GM23338 (cell line): ENCODE data around the gene ELAVL3. TPM values are rescaled to one million over a fixed set of nuclear protein-coding genes. Genes with fewer than 3 reads are reported as not detected.

ENCODE experiments used
- ATAC-seq: fragments of 200-7000 bp; cut with Tn5 transposase; 3 replicates; pipeline ENCODE4 v1.9.1; 2020
- DNase-seq: peaks from one replicate; pipeline ENCODE4 v3.0.0-alpha.2; 2015; ENCODE audit warnings: low spot score
- H2AFZ ChIP-seq: fragments of 200-600 bp; sonication (generic); 2 replicates; pipeline ENCODE4 v1.8.0; 2016; ENCODE audit warnings: antibody characterized with exemption, mild to moderate bottlenecking, moderate library complexity
- H3F3A ChIP-seq: fragments of 200-600 bp; sonication (generic); replicated peaks from 2 replicates; pipeline ENCODE4 v1.8.0; 2017; ENCODE audit warnings: antibody characterized with exemption, mixed run types, low read depth
- H3K27ac ChIP-seq: fragments of 200-600 bp; sonication (generic); 2 replicates; pipeline ENCODE4 v1.6.1; 2016; ENCODE audit warnings: low read depth
- H3K27me3 ChIP-seq: fragments of 200-600 bp; sonication (generic); 2 replicates; pipeline ENCODE4 v1.8.0; 2016; ENCODE audit warnings: mild to moderate bottlenecking, mixed run types, moderate library complexity; ENCODE audit not compliant: insufficient read depth
- H3K36me3 ChIP-seq: fragments of 200-600 bp; sonication (generic); 2 replicates; pipeline ENCODE4 v1.8.0; 2016; ENCODE audit warnings: mild to moderate bottlenecking; ENCODE audit not compliant: insufficient read depth
- H3K4me1 ChIP-seq: fragments of 200-600 bp; sonication (generic); 2 replicates; pipeline ENCODE4 v1.8.0; 2016; ENCODE audit warnings: mild to moderate bottlenecking, moderate library complexity; ENCODE audit not compliant: insufficient read depth
- H3K4me2 ChIP-seq: fragments of 200-600 bp; sonication (generic); 2 replicates; pipeline ENCODE4 v1.7.1; 2017; ENCODE audit warnings: mixed run types
- H3K4me3 ChIP-seq: fragments of 200-600 bp; sonication (generic); 2 replicates; pipeline ENCODE4 v1.6.1; 2016; ENCODE audit warnings: mixed run types
- H3K79me2 ChIP-seq: fragments of 200-600 bp; sonication (generic); replicated peaks from 2 replicates; pipeline ENCODE4 v1.8.0; 2017; ENCODE audit warnings: mild to moderate bottlenecking; ENCODE audit not compliant: insufficient read depth
- H3K9me2 ChIP-seq: fragments of 200-600 bp; sonication (generic); 2 replicates; pipeline ENCODE4 v1.8.0; 2017; ENCODE audit not compliant: insufficient read depth
- H4K20me1 ChIP-seq: fragments of 200-600 bp; sonication (generic); replicated peaks from 2 replicates; pipeline ENCODE4 v1.8.0; 2017; ENCODE audit warnings: mild to moderate bottlenecking; ENCODE audit not compliant: insufficient read depth
- H3K27ac Mint-ChIP-seq: 2 replicates; pipeline ENCODE4 v1.8.0; 2020; ENCODE audit warnings: inconsistent platforms, mild to moderate bottlenecking, moderate library complexity, mixed read lengths
- H3K27me3 Mint-ChIP-seq: 3 replicates; pipeline ENCODE4 v1.8.0; 2022; ENCODE audit warnings: low read depth, mild to moderate bottlenecking, moderate library complexity, mixed read lengths, inconsistent platforms; ENCODE audit not compliant: insufficient read depth, poor library complexity
- H3K36me3 Mint-ChIP-seq: 3 replicates; pipeline ENCODE4 v1.8.0; 2021; ENCODE audit warnings: low read depth, mild to moderate bottlenecking, inconsistent platforms, moderate library complexity, mixed read lengths
- H3K4me1 Mint-ChIP-seq: 3 replicates; pipeline ENCODE4 v1.8.0; 2020; ENCODE audit warnings: mild to moderate bottlenecking, inconsistent platforms, mixed read lengths
- H3K4me3 Mint-ChIP-seq: 3 replicates; pipeline ENCODE4 v1.8.0; 2021; ENCODE audit warnings: moderate library complexity, mild to moderate bottlenecking, inconsistent platforms, mixed read lengths
- H3K9me3 Mint-ChIP-seq: 3 replicates; pipeline ENCODE4 v1.8.0; 2020; ENCODE audit warnings: moderate library complexity, mild to moderate bottlenecking, inconsistent platforms, mixed read lengths
- EZH2 ChIP-seq: fragments of 200-600 bp; sonication (generic); IDR thresholded peaks from one replicate; pipeline ENCODE4 v1.8.0; 2017; ENCODE audit warnings: antibody characterized with exemption, mild to moderate bottlenecking, low read depth; ENCODE audit not compliant: unreplicated experiment
- EZH2phosphoT487 ChIP-seq: fragments of 200-600 bp; sonication (generic); IDR thresholded peaks from one replicate; pipeline ENCODE4 v1.8.1; 2018; ENCODE audit warnings: antibody characterized with exemption; ENCODE audit not compliant: unreplicated experiment
- ZNF331 ChIP-seq: fragments of 250-450 bp; sonication (Bioruptor Pico); IDR thresholded peaks from 2 replicates; pipeline ENCODE4 v1.5.0; 2020; ENCODE audit warnings: low read depth, mild to moderate bottlenecking, moderate library complexity
- polyA plus RNA-seq: library from polyadenylated mRNA; unstranded; fragments of >200 nt; fragmentation: Nextera tagmentation; extraction: Ambion mirVana; gene quantifications from 2 replicates; pipeline ENCODE4 v1.2.1, GENCODE V29; 2016
- total RNA-seq: library from RNA; depleted of rRNA; stranded (reverse); fragments of >200 nt; shearing (Covaris generic); gene quantifications from 2 replicates; pipeline ENCODE4 v1.2.3, GENCODE V29; 2014
- TF ChIP-seq, protein P1 (sequence below): fragments of 250-450 bp; sonication (Bioruptor Pico); IDR thresholded peaks from 2 replicates; pipeline ENCODE4 v1.5.0; 2020; ENCODE audit warnings: mild to moderate bottlenecking, moderate library complexity
- TF ChIP-seq, protein P2 (sequence below), 2 experiments: fragments of 200-600 bp in 1 of 2; sonication (generic) in 1 of 2; conservative IDR thresholded peaks; 2 replicates each; pipeline versions ENCODE4 v1.5.1 to v1.6.1; 2016 to 2017; ENCODE audit warnings: antibody characterized with exemption in 2 of 2, low read depth in 2 of 2, mild to moderate bottlenecking in 2 of 2, moderate library complexity in 1 of 2

ELAVL3 gene
- total and polyA plus RNA-seq, 2 experiments from 2014 or later = 0.45 to 1.2 TPM

DNA sequence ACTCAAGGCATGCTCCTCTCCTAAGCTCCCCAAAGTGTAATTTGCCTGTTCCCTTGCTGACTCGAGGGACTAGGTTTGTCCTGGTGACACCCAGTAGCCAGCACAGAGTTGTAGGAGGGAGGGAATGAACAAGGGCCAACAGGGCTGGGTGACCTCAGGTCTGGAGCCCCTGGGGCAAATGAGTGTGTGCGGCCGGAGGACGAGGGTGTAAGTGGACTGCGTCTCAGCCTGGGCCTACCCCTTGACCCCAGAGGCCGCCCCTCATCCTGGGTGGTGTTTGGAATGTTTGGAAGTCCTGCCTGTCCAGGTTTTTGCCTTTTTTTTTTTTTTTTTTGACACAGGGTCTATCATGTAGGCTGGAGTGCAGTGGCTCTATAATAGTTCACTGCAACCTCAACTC lies 26.1 kb upstream of the ELAVL3 start (continued):
- TF ChIP-seq, protein P1, sequence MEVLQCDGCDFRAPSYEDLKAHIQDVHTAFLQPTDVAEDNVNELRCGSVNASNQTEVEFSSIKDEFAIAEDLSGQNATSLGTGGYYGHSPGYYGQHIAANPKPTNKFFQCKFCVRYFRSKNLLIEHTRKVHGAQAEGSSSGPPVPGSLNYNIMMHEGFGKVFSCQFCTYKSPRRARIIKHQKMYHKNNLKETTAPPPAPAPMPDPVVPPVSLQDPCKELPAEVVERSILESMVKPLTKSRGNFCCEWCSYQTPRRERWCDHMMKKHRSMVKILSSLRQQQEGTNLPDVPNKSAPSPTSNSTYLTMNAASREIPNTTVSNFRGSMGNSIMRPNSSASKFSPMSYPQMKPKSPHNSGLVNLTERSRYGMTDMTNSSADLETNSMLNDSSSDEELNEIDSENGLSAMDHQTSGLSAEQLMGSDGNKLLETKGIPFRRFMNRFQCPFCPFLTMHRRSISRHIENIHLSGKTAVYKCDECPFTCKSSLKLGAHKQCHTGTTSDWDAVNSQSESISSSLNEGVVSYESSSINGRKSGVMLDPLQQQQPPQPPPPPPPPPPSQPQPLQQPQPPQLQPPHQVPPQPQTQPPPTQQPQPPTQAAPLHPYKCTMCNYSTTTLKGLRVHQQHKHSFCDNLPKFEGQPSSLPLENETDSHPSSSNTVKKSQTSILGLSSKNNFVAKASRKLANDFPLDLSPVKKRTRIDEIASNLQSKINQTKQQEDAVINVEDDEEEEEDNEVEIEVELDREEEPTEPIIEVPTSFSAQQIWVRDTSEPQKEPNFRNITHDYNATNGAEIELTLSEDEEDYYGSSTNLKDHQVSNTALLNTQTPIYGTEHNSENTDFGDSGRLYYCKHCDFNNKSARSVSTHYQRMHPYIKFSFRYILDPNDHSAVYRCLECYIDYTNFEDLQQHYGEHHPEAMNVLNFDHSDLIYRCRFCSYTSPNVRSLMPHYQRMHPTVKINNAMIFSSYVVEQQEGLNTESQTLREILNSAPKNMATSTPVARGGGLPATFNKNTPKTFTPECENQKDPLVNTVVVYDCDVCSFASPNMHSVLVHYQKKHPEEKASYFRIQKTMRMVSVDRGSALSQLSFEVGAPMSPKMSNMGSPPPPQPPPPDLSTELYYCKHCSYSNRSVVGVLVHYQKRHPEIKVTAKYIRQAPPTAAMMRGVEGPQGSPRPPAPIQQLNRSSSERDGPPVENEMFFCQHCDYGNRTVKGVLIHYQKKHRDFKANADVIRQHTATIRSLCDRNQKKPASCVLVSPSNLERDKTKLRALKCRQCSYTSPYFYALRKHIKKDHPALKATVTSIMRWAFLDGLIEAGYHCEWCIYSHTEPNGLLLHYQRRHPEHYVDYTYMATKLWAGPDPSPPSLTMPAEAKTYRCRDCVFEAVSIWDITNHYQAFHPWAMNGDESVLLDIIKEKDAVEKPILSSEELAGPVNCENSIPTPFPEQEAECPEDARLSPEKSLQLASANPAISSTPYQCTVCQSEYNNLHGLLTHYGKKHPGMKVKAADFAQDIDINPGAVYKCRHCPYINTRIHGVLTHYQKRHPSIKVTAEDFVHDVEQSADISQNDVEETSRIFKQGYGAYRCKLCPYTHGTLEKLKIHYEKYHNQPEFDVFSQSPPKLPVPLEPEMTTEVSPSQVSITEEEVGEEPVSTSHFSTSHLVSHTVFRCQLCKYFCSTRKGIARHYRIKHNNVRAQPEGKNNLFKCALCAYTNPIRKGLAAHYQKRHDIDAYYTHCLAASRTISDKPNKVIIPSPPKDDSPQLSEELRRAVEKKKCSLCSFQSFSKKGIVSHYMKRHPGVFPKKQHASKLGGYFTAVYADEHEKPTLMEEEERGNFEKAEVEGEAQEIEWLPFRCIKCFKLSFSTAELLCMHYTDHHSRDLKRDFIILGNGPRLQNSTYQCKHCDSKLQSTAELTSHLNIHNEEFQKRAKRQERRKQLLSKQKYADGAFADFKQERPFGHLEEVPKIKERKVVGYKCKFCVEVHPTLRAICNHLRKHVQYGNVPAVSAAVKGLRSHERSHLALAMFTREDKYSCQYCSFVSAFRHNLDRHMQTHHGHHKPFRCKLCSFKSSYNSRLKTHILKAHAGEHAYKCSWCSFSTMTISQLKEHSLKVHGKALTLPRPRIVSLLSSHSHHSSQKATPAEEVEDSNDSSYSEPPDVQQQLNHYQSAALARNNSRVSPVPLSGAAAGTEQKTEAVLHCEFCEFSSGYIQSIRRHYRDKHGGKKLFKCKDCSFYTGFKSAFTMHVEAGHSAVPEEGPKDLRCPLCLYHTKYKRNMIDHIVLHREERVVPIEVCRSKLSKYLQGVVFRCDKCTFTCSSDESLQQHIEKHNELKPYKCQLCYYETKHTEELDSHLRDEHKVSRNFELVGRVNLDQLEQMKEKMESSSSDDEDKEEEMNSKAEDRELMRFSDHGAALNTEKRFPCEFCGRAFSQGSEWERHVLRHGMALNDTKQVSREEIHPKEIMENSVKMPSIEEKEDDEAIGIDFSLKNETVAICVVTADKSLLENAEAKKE (CRISPR knock-in tag) = no peak
- TF ChIP-seq EZH2 (no peak), EZH2phosphoT487 (no peak), ZNF331 (no peak)
- TF ChIP-seq, protein P2, sequence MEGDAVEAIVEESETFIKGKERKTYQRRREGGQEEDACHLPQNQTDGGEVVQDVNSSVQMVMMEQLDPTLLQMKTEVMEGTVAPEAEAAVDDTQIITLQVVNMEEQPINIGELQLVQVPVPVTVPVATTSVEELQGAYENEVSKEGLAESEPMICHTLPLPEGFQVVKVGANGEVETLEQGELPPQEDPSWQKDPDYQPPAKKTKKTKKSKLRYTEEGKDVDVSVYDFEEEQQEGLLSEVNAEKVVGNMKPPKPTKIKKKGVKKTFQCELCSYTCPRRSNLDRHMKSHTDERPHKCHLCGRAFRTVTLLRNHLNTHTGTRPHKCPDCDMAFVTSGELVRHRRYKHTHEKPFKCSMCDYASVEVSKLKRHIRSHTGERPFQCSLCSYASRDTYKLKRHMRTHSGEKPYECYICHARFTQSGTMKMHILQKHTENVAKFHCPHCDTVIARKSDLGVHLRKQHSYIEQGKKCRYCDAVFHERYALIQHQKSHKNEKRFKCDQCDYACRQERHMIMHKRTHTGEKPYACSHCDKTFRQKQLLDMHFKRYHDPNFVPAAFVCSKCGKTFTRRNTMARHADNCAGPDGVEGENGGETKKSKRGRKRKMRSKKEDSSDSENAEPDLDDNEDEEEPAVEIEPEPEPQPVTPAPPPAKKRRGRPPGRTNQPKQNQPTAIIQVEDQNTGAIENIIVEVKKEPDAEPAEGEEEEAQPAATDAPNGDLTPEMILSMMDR (conservative IDR thresholded peaks at IDR 0.05; ENCODE audit: low read depth in 2 of 2) = no peak

DNA sequence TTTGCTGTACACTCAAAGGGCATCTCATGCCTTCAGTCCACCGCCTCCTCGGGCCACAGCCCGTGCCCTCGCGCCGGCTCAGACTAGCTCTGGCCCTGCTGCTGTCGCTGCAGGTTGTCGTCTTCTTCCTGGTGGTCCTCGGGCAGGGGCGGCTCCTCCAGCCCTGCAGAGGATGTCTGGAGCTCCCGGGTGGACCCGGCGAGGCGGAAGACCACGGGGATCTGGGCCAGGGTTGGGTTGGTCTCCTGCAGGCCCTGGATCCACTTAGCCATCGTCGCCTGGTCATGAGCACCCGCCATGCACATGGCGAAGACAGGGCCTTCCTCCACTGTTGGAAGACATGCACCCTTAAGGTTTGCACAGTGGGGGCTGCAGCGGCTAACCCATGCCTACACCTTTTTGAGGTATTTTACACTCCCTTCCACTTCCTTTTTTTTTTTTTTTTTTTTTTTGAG lies 25.3 kb upstream of the ELAVL3 start:
- peak overlapping the region; percentile 8; the same call in 1 of the 2 replicates for H2AFZ ChIP-seq
- H3K27me3 ChIP-seq = no peaks in the 10 kb centered on the region
- H3K27me3 Mint-ChIP-seq = peaks cover 18% of the 10 kb centered on the region
- ATAC-seq (peak; percentile 37), DNase-seq (no peak)
- H3K4me2 ChIP-seq = peak overlapping the region; percentile 74
- no peaks in the 10 kb centered on the region for H3F3A ChIP-seq
- H3K27ac Mint-ChIP-seq = peak overlapping the region; percentile 77; the same call in 1 of the 2 replicates
- peak overlapping the region; percentile 20; the same call in 1 of the 2 replicates for H3K27ac ChIP-seq
- H3K4me3 ChIP-seq = peak overlapping the region; percentile 80
- H3K4me1 ChIP-seq = peaks cover 6% of the 10 kb centered on the region
- TF ChIP-seq, protein P1 (CRISPR knock-in tag) = no peak
- H3K4me3 Mint-ChIP-seq = peak overlapping the region; percentile 90
- H3K36me3 ChIP-seq = no peaks in the 10 kb centered on the region
- H3K79me2 ChIP-seq = 0 out of 2 replicates have a peak, but pooled peaks cover 6% of the 10 kb centered on the region
- H3K4me1 Mint-ChIP-seq = peaks cover 8% of the 10 kb centered on the region; the same call in 2 of the 3 replicates
- no peaks in the 10 kb centered on the region for H3K9me2 ChIP-seq
- H3K36me3 Mint-ChIP-seq = peaks cover 1% of the 10 kb centered on the region; the same call in 2 of the 3 replicates
- no peaks in the 10 kb centered on the region for H3K9me3 Mint-ChIP-seq
- H4K20me1 ChIP-seq = 0 out of 2 replicates have a peak, but pooled peaks cover 4% of the 10 kb centered on the region
